ENCODE results near the gene ENTHD1. TPM values are rescaled to one million over a fixed set of nuclear protein-coding genes. Genes with fewer than 3 reads are reported as not detected.
"Not testable (repeated sequence)": the region's sequence is repeated elsewhere in the genome, so short reads cannot be mapped to it uniquely, and the experiment has no call there.

Gene ENTHD1
- total RNA-seq, 4 donors from 2014 or later, result not detected

GRCh38 chr22:39852799-39853198, 40.8 kb downstream of the ENTHD1 start:
- Histone ChIP-seq H3K27me3 (peaks cover 0 to 21% (median 0%) of the 10 kb centered on the region in 4 donors), H3K27ac (no peak overlapping the region), H3K4me1 (no peaks in the 10 kb centered on the region), H3K4me3 (no peak overlapping the region), H3K9me3 (no peaks in the 10 kb centered on the region), H3K36me3 (no peaks in the 10 kb centered on the region)
- TF ChIP-seq, protein P1, sequence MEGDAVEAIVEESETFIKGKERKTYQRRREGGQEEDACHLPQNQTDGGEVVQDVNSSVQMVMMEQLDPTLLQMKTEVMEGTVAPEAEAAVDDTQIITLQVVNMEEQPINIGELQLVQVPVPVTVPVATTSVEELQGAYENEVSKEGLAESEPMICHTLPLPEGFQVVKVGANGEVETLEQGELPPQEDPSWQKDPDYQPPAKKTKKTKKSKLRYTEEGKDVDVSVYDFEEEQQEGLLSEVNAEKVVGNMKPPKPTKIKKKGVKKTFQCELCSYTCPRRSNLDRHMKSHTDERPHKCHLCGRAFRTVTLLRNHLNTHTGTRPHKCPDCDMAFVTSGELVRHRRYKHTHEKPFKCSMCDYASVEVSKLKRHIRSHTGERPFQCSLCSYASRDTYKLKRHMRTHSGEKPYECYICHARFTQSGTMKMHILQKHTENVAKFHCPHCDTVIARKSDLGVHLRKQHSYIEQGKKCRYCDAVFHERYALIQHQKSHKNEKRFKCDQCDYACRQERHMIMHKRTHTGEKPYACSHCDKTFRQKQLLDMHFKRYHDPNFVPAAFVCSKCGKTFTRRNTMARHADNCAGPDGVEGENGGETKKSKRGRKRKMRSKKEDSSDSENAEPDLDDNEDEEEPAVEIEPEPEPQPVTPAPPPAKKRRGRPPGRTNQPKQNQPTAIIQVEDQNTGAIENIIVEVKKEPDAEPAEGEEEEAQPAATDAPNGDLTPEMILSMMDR (IDR thresholded peaks at IDR 0.05), result no peak
- no peak for TF ChIP-seq POLR2A (IDR thresholded peaks at IDR 0.05)
- 62 to 63% methylated on average over 2 of the region's 2 CpGs for WGBS, 2 donors
- no peak for DNase-seq
- intact Hi-C loops (cut with DNase I), result no loop called here

- intact Hi-C loops (cut with DNase I), result no loop called here
- Histone ChIP-seq H3K4me3 (no peak overlapping the region), H3K27me3 (peaks cover 0 to 21% (median 0%) of the 10 kb centered on the region in 4 donors), H3K36me3 (no peaks in the 10 kb centered on the region), H3K9me3 (no peaks in the 10 kb centered on the region), H3K27ac (no peak overlapping the region), H3K4me1 (no peaks in the 10 kb centered on the region)
- no peak for TF ChIP-seq POLR2A (IDR thresholded peaks at IDR 0.05)
- TF ChIP-seq, protein P1 (IDR thresholded peaks at IDR 0.05), result no peak
- DNase-seq, result no peak
- 83 to 96% methylated on average over 3 to 4 of the region's 4 CpGs for WGBS, 2 donors
Observed at GRCh38 chr22:39851606-39852315, 41.8 kb downstream of the ENTHD1 start.

GRCh38 chr22:39847477-39847876, 46.1 kb downstream of the ENTHD1 start:
- no peak for TF ChIP-seq POLR2A (IDR thresholded peaks at IDR 0.05)
- TF ChIP-seq, protein P1 (IDR thresholded peaks at IDR 0.05), result no peak
- H3K4me1 ChIP-seq, result no peaks in the 10 kb centered on the region
- H3K4me3 ChIP-seq, result no peak overlapping the region
- no peak overlapping the region for H3K27ac ChIP-seq
- intact Hi-C loops (cut with DNase I), result no loop called here
- H3K36me3 ChIP-seq, result no peaks in the 10 kb centered on the region
- WGBS, 2 donors, result 59 to 72% methylated on average over 3 of the region's 3 CpGs
- DNase-seq, result no peak
- H3K27me3 ChIP-seq, result peaks cover 0 to 20% (median 0%) of the 10 kb centered on the region in 4 donors
- H3K9me3 ChIP-seq, result no peaks in the 10 kb centered on the region

GRCh38 chr22:39846539-39846938, 47.0 kb downstream of the ENTHD1 start:
- DNase-seq; H3K9me3 ChIP-seq; H3K36me3 ChIP-seq; H3K27ac ChIP-seq; intact Hi-C loops (cut with DNase I); H3K4me1 ChIP-seq; H3K4me3 ChIP-seq: not testable (repeated sequence)
- H3K27me3 ChIP-seq, result peaks cover 0 to 15% (median 0%) of the 10 kb centered on the region in 4 donors
- 86 to 100% methylated on average over 1 of the region's 1 CpG for WGBS, 2 donors

- no peaks in the 10 kb centered on the region for H3K9me3 ChIP-seq
- no peak overlapping the region for H3K4me3 ChIP-seq
- H3K27ac ChIP-seq, result no peak overlapping the region
- H3K27me3 ChIP-seq, result peaks cover 0 to 17% (median 0%) of the 10 kb centered on the region in 4 donors
- WGBS, 2 donors, result 76 to 82% methylated on average over 3 of the region's 3 CpGs
- no peaks in the 10 kb centered on the region for H3K4me1 ChIP-seq
- TF ChIP-seq POLR2A (IDR thresholded peaks at IDR 0.05), result no peak
- TF ChIP-seq, protein P1 (IDR thresholded peaks at IDR 0.05), result no peak
- DNase-seq, result no peak
- intact Hi-C loops (cut with DNase I), result no loop called here
- H3K36me3 ChIP-seq, result no peaks in the 10 kb centered on the region
Observed at GRCh38 chr22:39845529-39845928, 48.0 kb downstream of the ENTHD1 start.
